ENCODE measurements around the gene VPS45. TPM values are rescaled to one million over a fixed set of nuclear protein-coding genes. Genes with fewer than 3 reads are reported as not detected.

Gene VPS45
- total and polyA plus RNA-seq, 2 of the 13 experiments (the other 11 are each of a cell fraction or from before 2014, with no cell fraction given), result 15.2 to 25.2 TPM

GRCh38 chr1:150067184-150068108 is at the start of gene VPS45 (continued):
- peak; percentile 66 for TF ChIP-seq SIN3B (IDR thresholded peaks at IDR 0.05; ENCODE audit: low read length)
- peak; percentile 10; the same call in 1 of the 2 replicates for TF ChIP-seq MEIS2 (CRISPR knock-in tag; IDR thresholded peaks at IDR 0.05)
- TF ChIP-seq HINFP (CRISPR knock-in tag; IDR thresholded peaks at IDR 0.05; ENCODE audit: low read depth), result no peak
- TF ChIP-seq TAF15 (IDR thresholded peaks at IDR 0.05; ENCODE audit: low read depth, low read length, poor library complexity, severe bottlenecking), result peak; percentile 28
- no peak; the same call in 1 of the 2 replicates for TF ChIP-seq HMG20A (CRISPR knock-in tag; IDR thresholded peaks at IDR 0.05; ENCODE audit: borderline replicate concordance)
- TF ChIP-seq MXD1 (CRISPR knock-in tag; IDR thresholded peaks at IDR 0.05), result peak; percentile 73
- TF ChIP-seq SP4 (CRISPR knock-in tag; IDR thresholded peaks at IDR 0.05), result 0 out of 2 replicates have a peak, but pooled peaks have one; percentile 28
- no peak for TF ChIP-seq ZNF468 (CRISPR knock-in tag; IDR thresholded peaks at IDR 0.05)
- TF ChIP-seq IRF2 (CRISPR knock-in tag; IDR thresholded peaks at IDR 0.05), result peak; percentile 83; the same call in 1 of the 2 replicates
- TF ChIP-seq NCOA1 (CRISPR knock-in tag; IDR thresholded peaks at IDR 0.05), result 0 out of 2 replicates have a peak, but pooled peaks have one; percentile 66
- TF ChIP-seq ZFP41 (CRISPR knock-in tag; IDR thresholded peaks at IDR 0.05; ENCODE audit: borderline replicate concordance), result no peak
- peak; percentile 69 for TF ChIP-seq ZNF407 (CRISPR knock-in tag; IDR thresholded peaks at IDR 0.05; ENCODE audit: not compliant biosample characterization)
- 0 out of 2 replicates have a peak, but pooled peaks have one; percentile 10 for TF ChIP-seq ZBTB10 (CRISPR knock-in tag; IDR thresholded peaks at IDR 0.05; ENCODE audit: borderline replicate concordance)
- 0 out of 2 replicates have a peak, but pooled peaks have one; percentile 35 for TF ChIP-seq ZNF878 (CRISPR knock-in tag; IDR thresholded peaks at IDR 0.05)
- no peak for TF ChIP-seq ZNF616 (CRISPR knock-in tag; IDR thresholded peaks at IDR 0.05; ENCODE audit: low read depth)

Data from HepG2 (cell line).